Stimulated activated CD8-positive, alpha-beta memory T cell treated with anti-CD3 and anti-CD28 coated beads, Interleukin-12 subunit alpha, Interleukin-12 subunit beta, amount 100 ng/mL, for 4 hours (primary cell): ENCODE data around the gene ZCCHC24.

ENCODE experiments used
- DNase-seq: peaks from one replicate; pipeline ENCODE4 v3.0.0-alpha.2; 2020; ENCODE audit warnings: low read depth

The ZCCHC24 gene

GRCh38 chr10:79410315-79411094 is 34.9 kb downstream of the ZCCHC24 start:
- DNase-seq: no peak

GRCh38 chr10:79409726-79410085 is 35.7 kb downstream of the ZCCHC24 start:
- no peak for DNase-seq

GRCh38 chr10:79409038-79409725 is 36.2 kb downstream of the ZCCHC24 start:
- DNase-seq: no peak

GRCh38 chr10:79407811-79408795 is 37.3 kb downstream of the ZCCHC24 start:
- no peak for DNase-seq

GRCh38 chr10:79407423-79407796 is 38.0 kb downstream of the ZCCHC24 start:
- no peak for DNase-seq

GRCh38 chr10:79406683-79407422 is 38.6 kb downstream of the ZCCHC24 start:
- DNase-seq: no peak

GRCh38 chr10:79405995-79406515 is 39.4 kb downstream of the ZCCHC24 start:
- no peak for DNase-seq

GRCh38 chr10:79405221-79405994 is 40.0 kb downstream of the ZCCHC24 start:
- DNase-seq: no peak

- no peak for DNase-seq
Measured at GRCh38 chr10:79404690-79405131, 40.7 kb downstream of the ZCCHC24 start.

GRCh38 chr10:79404231-79404609 is 41.2 kb downstream of the ZCCHC24 start:
- no peak for DNase-seq

- DNase-seq: no peak
Measured at GRCh38 chr10:79403441-79404230, 41.8 kb downstream of the ZCCHC24 start.

GRCh38 chr10:79402951-79403350 is 42.5 kb downstream of the ZCCHC24 start:
- no peak for DNase-seq

- no peak for DNase-seq
Measured at GRCh38 chr10:79402625-79402946, 42.8 kb downstream of the ZCCHC24 start.

- DNase-seq: no peak
Measured at GRCh38 chr10:79401015-79401921, 44.2 kb downstream of the ZCCHC24 start.

GRCh38 chr10:79400146-79401004 is 45.0 kb downstream of the ZCCHC24 start:
- no peak for DNase-seq

GRCh38 chr10:79399223-79399831 is 46.1 kb downstream of the ZCCHC24 start:
- DNase-seq: no peak

- no peak for DNase-seq
Measured at GRCh38 chr10:79398642-79399041, 46.8 kb downstream of the ZCCHC24 start.
